DOHH2 (cell line): ENCODE data around the gene REL.

Source experiments
- H3F3A ChIP-seq: fragments of 200-600 bp; sonication (generic), shearing (Covaris generic); 2 replicates; pipeline ENCODE4 v1.6.0; 2016; ENCODE audit warnings: antibody characterized with exemption, mild to moderate bottlenecking; ENCODE audit not compliant: control insufficient read depth, insufficient read depth
- H3K27ac ChIP-seq: fragments of 200-600 bp; sonication (generic); 2 replicates; pipeline ENCODE4 v1.5.1; 2014; ENCODE audit warnings: low read depth, mild to moderate bottlenecking, low read length, moderate library complexity
- H3K27me3 ChIP-seq: fragments of 200-600 bp; sonication (generic); 2 replicates; pipeline ENCODE4 v1.6.1; 2014; ENCODE audit warnings: mild to moderate bottlenecking, low read length, mixed read lengths; ENCODE audit not compliant: control insufficient read depth
- H3K36me3 ChIP-seq: fragments of 200-600 bp; sonication (generic); 2 replicates; pipeline ENCODE4 v1.6.1; 2014; ENCODE audit warnings: mild to moderate bottlenecking, low read length, moderate library complexity, mixed read lengths; ENCODE audit not compliant: control insufficient read depth
- H3K4me1 ChIP-seq: fragments of 200-600 bp; sonication (generic); 2 replicates; pipeline ENCODE4 v1.6.1; 2014; ENCODE audit warnings: mild to moderate bottlenecking, low read length, mixed read lengths; ENCODE audit not compliant: control insufficient read depth
- H3K4me2 ChIP-seq: fragments of 200-600 bp; sonication (generic); 2 replicates; pipeline ENCODE4 v1.6.0; 2014; ENCODE audit warnings: mild to moderate bottlenecking, low read length, moderate library complexity
- H3K4me3 ChIP-seq: fragments of 200-600 bp; sonication (generic); 2 replicates; pipeline ENCODE4 v1.5.1; 2014; ENCODE audit warnings: mild to moderate bottlenecking, low read length, mixed read lengths
- H3K79me2 ChIP-seq: fragments of 200-600 bp; sonication (generic); 2 replicates; pipeline ENCODE4 v1.6.1; 2014; ENCODE audit warnings: mild to moderate bottlenecking, low read length, mixed read lengths; ENCODE audit not compliant: control insufficient read depth
- H3K9me2 ChIP-seq: fragments of 200-600 bp; sonication (generic); replicated peaks from 2 replicates; pipeline ENCODE4 v1.6.1; 2014; ENCODE audit warnings: mild to moderate bottlenecking, low read length, mixed read lengths; ENCODE audit not compliant: control insufficient read depth
- H3K9me3 ChIP-seq: fragments of 200-600 bp; sonication (generic); 2 replicates; pipeline ENCODE4 v1.6.1; 2014; ENCODE audit warnings: antibody characterized with exemption, low read length, mixed read lengths; ENCODE audit not compliant: control insufficient read depth, insufficient read depth
- H4K20me1 ChIP-seq: fragments of 200-600 bp; sonication (generic); 2 replicates; pipeline ENCODE4 v1.6.0; 2014; ENCODE audit warnings: low read depth, mild to moderate bottlenecking, antibody characterized with exemption, low read length, moderate library complexity; ENCODE audit not compliant: control insufficient read depth, insufficient read depth
- CTCF ChIP-seq: fragments of 200-600 bp; sonication (generic); IDR thresholded peaks from one replicate; pipeline ENCODE4 v1.5.1; 2014; ENCODE audit warnings: antibody characterized with exemption, mild to moderate bottlenecking, low read depth, low read length; ENCODE audit not compliant: poor library complexity, severe bottlenecking
- EZH2phosphoT487 ChIP-seq: fragments of 200-600 bp; sonication (generic); IDR thresholded peaks from 2 replicates; pipeline ENCODE4 v1.6.1; 2017; ENCODE audit warnings: borderline replicate concordance, mild to moderate bottlenecking, antibody characterized with exemption, low read length, moderate library complexity, mixed read lengths

Gene REL

GRCh38 chr2:60947056-60947455, 65.7 kb downstream of the REL start:
- no peaks in the 10 kb centered on the region for H3K9me3 ChIP-seq
- no peaks in the 10 kb centered on the region for H3K4me1 ChIP-seq
- H3K27ac ChIP-seq: no peak overlapping the region
- no peaks in the 10 kb centered on the region for H3K9me2 ChIP-seq
- no peaks in the 10 kb centered on the region for H3K27me3 ChIP-seq
- H3K36me3 ChIP-seq: peaks cover 31% of the 10 kb centered on the region
- H3K4me3 ChIP-seq: no peak overlapping the region
- TF ChIP-seq EZH2phosphoT487: no peak
- no peak for TF ChIP-seq CTCF
- no peaks in the 10 kb centered on the region for H4K20me1 ChIP-seq
- peaks cover 12% of the 10 kb centered on the region; the same call in 1 of the 2 replicates for H3F3A ChIP-seq
- H3K4me2 ChIP-seq: no peak overlapping the region
- H3K79me2 ChIP-seq: no peaks in the 10 kb centered on the region

- Histone ChIP-seq H3K36me3 (peaks cover 33% of the 10 kb centered on the region), H3K4me2 (no peak overlapping the region), H3K79me2 (no peaks in the 10 kb centered on the region), H3K4me3 (no peak overlapping the region), H3K27ac (no peak overlapping the region), H4K20me1 (no peaks in the 10 kb centered on the region), H3K27me3 (no peaks in the 10 kb centered on the region), H3K9me3 (no peaks in the 10 kb centered on the region), H3K9me2 (no peaks in the 10 kb centered on the region), H3K4me1 (no peaks in the 10 kb centered on the region), H3F3A (peaks cover 12% of the 10 kb centered on the region; the same call in 1 of the 2 replicates)
- no peak for TF ChIP-seq EZH2phosphoT487
- TF ChIP-seq CTCF: no peak
These were observed 66.8 kb downstream of the REL start for GRCh38 chr2:60948161-60948560.

GRCh38 chr2:60948926-60949579, 67.7 kb downstream of the REL start:
- Histone ChIP-seq H4K20me1 (no peaks in the 10 kb centered on the region), H3K4me2 (no peak overlapping the region), H3K27ac (no peak overlapping the region), H3K4me3 (no peak overlapping the region), H3K9me3 (no peaks in the 10 kb centered on the region), H3K79me2 (no peaks in the 10 kb centered on the region), H3K36me3 (peaks cover 36% of the 10 kb centered on the region), H3K4me1 (no peaks in the 10 kb centered on the region), H3K9me2 (no peaks in the 10 kb centered on the region), H3F3A (peaks cover 12% of the 10 kb centered on the region; the same call in 1 of the 2 replicates), H3K27me3 (no peaks in the 10 kb centered on the region)
- TF ChIP-seq CTCF (no peak), EZH2phosphoT487 (no peak)
